C4-2B (cell line): ENCODE data around the gene HEATR3.

Source experiments
- CTCF ChIP-seq: fragments of 450-650 bp; conservative IDR thresholded peaks from 2 replicates; pipeline ENCODE4 v1.5.1; 2017; ENCODE audit warnings: mild to moderate bottlenecking
- ZFX ChIP-seq: fragments of 450-650 bp; IDR thresholded peaks from 2 replicates; pipeline ENCODE4 v1.6.1; 2017

- TF ChIP-seq CTCF, result no peak
- no peak for TF ChIP-seq ZFX
Measured at GRCh38 chr16:50024207-50024606, 41.6 kb upstream of the HEATR3 start.
